Neural crest cell (in vitro differentiated cells): Measurements from ENCODE around the gene DHX15. TPM values are rescaled to one million over a fixed set of nuclear protein-coding genes. Genes with fewer than 3 reads are reported as not detected.
A peak's percentile ranks its signal among the peaks of the same experiment; 100 is the strongest.

Experiments
- DNase-seq: peaks from one replicate; pipeline ENCODE4 v3.0.0; 2021; ENCODE audit warnings: low read depth, mixed read lengths, low spot score
- H3K27ac Mint-ChIP-seq: one replicate; pipeline ENCODE4 v1.8.0; 2021; ENCODE audit warnings: mild to moderate bottlenecking, mixed read lengths; ENCODE audit not compliant: unreplicated experiment
- H3K27me3 Mint-ChIP-seq: 2 replicates; pipeline ENCODE4 v1.8.0; 2021; ENCODE audit warnings: low read depth, mild to moderate bottlenecking, mixed read lengths
- H3K36me3 Mint-ChIP-seq: 2 replicates; pipeline ENCODE4 v1.8.0; 2021; ENCODE audit warnings: low read depth, mild to moderate bottlenecking, mixed read lengths
- H3K4me1 Mint-ChIP-seq: 2 replicates; pipeline ENCODE4 v1.8.0; 2021; ENCODE audit warnings: mixed read lengths
- H3K4me3 Mint-ChIP-seq: one replicate; pipeline ENCODE4 v1.8.0; 2021; ENCODE audit warnings: mild to moderate bottlenecking, mixed read lengths
- H3K9me3 Mint-ChIP-seq: 2 replicates; pipeline ENCODE4 v1.8.0; 2021; ENCODE audit warnings: mixed read lengths
- total RNA-seq: library from RNA; stranded (reverse); gene quantifications from 2 replicates; pipeline ENCODE4 v1.2.1, GENCODE V29; 2021
- TF ChIP-seq, protein P1 (sequence below): fragments of 200-600 bp; sonication (generic); conservative IDR thresholded peaks from 2 replicates; pipeline ENCODE4 v1.5.0; 2021; ENCODE audit warnings: antibody characterized with exemption, mild to moderate bottlenecking

Gene DHX15
- total RNA-seq, 1 donor from 2014 or later = 240 TPM

GRCh38 chr4:24516926-24517325 lies 67.4 kb downstream of the DHX15 start:
- H3K4me1 Mint-ChIP-seq = no peaks in the 10 kb centered on the region
- no peaks in the 10 kb centered on the region for H3K9me3 Mint-ChIP-seq
- TF ChIP-seq, protein P1, sequence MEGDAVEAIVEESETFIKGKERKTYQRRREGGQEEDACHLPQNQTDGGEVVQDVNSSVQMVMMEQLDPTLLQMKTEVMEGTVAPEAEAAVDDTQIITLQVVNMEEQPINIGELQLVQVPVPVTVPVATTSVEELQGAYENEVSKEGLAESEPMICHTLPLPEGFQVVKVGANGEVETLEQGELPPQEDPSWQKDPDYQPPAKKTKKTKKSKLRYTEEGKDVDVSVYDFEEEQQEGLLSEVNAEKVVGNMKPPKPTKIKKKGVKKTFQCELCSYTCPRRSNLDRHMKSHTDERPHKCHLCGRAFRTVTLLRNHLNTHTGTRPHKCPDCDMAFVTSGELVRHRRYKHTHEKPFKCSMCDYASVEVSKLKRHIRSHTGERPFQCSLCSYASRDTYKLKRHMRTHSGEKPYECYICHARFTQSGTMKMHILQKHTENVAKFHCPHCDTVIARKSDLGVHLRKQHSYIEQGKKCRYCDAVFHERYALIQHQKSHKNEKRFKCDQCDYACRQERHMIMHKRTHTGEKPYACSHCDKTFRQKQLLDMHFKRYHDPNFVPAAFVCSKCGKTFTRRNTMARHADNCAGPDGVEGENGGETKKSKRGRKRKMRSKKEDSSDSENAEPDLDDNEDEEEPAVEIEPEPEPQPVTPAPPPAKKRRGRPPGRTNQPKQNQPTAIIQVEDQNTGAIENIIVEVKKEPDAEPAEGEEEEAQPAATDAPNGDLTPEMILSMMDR = no peak
- peaks cover 32% of the 10 kb centered on the region for H3K36me3 Mint-ChIP-seq
- H3K27ac Mint-ChIP-seq = no peak overlapping the region
- no peak overlapping the region for H3K4me3 Mint-ChIP-seq
- DNase-seq = no peak
- H3K27me3 Mint-ChIP-seq = no peaks in the 10 kb centered on the region

- no peak overlapping the region for H3K4me3 Mint-ChIP-seq
- no peak overlapping the region for H3K27ac Mint-ChIP-seq
- H3K27me3 Mint-ChIP-seq = no peaks in the 10 kb centered on the region
- peaks cover 28% of the 10 kb centered on the region for H3K36me3 Mint-ChIP-seq
- TF ChIP-seq, protein P1 = no peak
- no peaks in the 10 kb centered on the region for H3K9me3 Mint-ChIP-seq
- no peaks in the 10 kb centered on the region for H3K4me1 Mint-ChIP-seq
- no peak for DNase-seq
These were observed 68.7 kb downstream of the DHX15 start for GRCh38 chr4:24515698-24516097.

DNA sequence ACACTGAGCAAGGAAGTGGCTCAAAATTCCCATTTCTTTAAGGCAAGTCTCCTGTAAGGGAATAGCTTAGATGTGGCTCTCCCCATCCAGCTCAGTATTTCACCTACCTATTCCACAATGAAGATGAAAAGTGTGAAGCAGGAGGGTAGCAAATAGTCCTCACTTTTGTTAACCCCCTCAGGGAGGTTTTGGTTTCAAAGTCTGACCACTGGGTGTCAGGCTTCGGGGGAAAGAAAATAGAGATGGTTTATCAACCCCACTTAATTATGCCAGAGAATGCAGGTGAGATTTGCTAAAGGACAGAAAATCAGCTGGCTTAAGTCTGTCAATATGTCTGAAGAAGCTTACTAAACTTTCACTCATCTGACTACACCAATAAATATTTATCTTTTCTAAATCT lies 69.5 kb downstream of the DHX15 start:
- no peaks in the 10 kb centered on the region for H3K27me3 Mint-ChIP-seq
- no peak for DNase-seq

DNA sequence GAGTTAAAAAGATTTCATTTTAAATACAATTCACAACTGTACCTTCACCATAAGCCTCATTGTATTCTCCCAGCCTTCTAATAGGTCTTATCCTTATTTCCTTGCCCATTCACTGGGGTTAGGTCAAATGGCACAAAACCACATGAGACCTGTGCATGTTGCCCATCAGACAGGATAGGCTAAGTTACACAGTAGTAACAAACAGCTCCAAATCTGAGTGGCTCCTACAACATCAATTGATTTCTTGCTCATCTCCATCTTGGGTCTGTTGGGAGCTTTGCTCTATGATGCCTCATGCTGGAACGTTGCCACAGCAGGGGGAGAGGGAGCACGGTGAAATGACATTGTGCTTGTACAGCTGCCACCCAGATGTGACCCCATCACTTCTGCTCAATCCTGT lies 70.6 kb downstream of the DHX15 start:
- TF ChIP-seq, protein P1 = no peak
- H3K9me3 Mint-ChIP-seq = no peaks in the 10 kb centered on the region
- no peaks in the 10 kb centered on the region for H3K27me3 Mint-ChIP-seq
- DNase-seq = no peak
- H3K4me3 Mint-ChIP-seq = no peak overlapping the region
- no peaks in the 10 kb centered on the region for H3K4me1 Mint-ChIP-seq
- H3K27ac Mint-ChIP-seq = peak overlapping the region; percentile 47
- H3K36me3 Mint-ChIP-seq = peaks cover 28% of the 10 kb centered on the region

More for the DNA sequence above, 69.5 kb downstream of the DHX15 start:
- Mint-ChIP-seq H3K9me3 (no peaks in the 10 kb centered on the region), H3K27ac (no peak overlapping the region), H3K4me1 (no peaks in the 10 kb centered on the region), H3K36me3 (peaks cover 25% of the 10 kb centered on the region), H3K4me3 (no peak overlapping the region)
- TF ChIP-seq, protein P1 = peak; percentile 18

DNA sequence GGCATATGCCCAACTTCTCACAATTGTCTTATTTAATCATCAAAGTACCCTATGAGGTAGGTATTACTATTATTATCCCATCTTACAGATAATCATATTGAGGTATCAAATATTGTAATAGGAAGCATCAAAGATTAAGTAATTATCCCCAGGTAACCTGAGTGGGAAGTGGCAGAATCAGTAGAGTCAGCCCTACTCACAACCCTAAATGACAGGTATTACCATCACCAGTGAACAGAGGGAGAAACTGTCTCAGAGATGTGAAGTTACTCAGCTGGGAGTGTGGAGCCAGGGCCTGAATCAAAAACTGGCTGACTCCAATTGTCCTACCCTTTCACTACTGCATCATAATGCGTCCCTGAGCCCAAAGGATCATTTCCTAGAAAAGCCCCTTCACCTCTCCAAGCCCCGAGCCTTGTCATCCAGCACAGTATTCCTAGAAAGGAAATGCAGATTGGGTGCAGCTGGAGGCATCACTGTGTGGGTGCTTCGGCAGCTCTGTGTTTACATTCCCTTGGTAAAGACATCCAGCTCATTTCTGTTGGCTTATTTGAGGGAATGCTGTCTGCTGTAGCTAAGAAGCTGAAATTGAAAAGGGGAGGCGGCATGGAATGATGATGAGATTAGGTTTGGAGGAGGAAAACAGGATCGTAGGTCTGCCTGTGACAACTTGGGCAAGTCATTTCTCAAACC lies 72.8 kb downstream of the DHX15 start:
- no peaks in the 10 kb centered on the region for H3K9me3 Mint-ChIP-seq

More for the DNA sequence above, 72.8 kb downstream of the DHX15 start:
- Mint-ChIP-seq H3K27me3 (peaks cover 5% of the 10 kb centered on the region), H3K36me3 (peaks cover 25% of the 10 kb centered on the region), H3K4me3 (no peak overlapping the region), H3K4me1 (no peaks in the 10 kb centered on the region), H3K27ac (no peak overlapping the region)
- DNase-seq = no peak
- TF ChIP-seq, protein P1 = no peak
